CD1c-positive myeloid dendritic cell (primary cell): ENCODE data around the gene FAM107A.

Source experiments
- DNase-seq: peaks from one replicate; pipeline ENCODE4 v3.0.0-alpha.2; 2016; ENCODE audit errors: extremely low spot score

Gene FAM107A

GRCh38 chr3:58591517-58592510 is 14.6 kb upstream of the FAM107A start:
- DNase-seq, result peak; percentile 20

GRCh38 chr3:58588030-58588614 is 10.9 kb upstream of the FAM107A start:
- no peak for DNase-seq

GRCh38 chr3:58586776-58587192 is 9.6 kb upstream of the FAM107A start:
- no peak for DNase-seq

GRCh38 chr3:58585994-58586393 is 8.8 kb upstream of the FAM107A start:
- no peak for DNase-seq

- peak; percentile 63 for DNase-seq
These were observed 8.0 kb upstream of the FAM107A start for GRCh38 chr3:58585005-58585786.

- DNase-seq, result no peak
These were observed 7.5 kb upstream of the FAM107A start for GRCh38 chr3:58584690-58585004.

GRCh38 chr3:58581328-58582091 is 4.3 kb upstream of the FAM107A start:
- no peak for DNase-seq

- no peak for DNase-seq
These were observed 3.7 kb upstream of the FAM107A start for GRCh38 chr3:58580826-58581327.

- no peak for DNase-seq
These were observed 1.7 kb upstream of the FAM107A start for GRCh38 chr3:58578873-58579272.

GRCh38 chr3:58576716-58577115 is 475 bp downstream of the FAM107A start:
- DNase-seq, result no peak

- no peak for DNase-seq
These were observed 1.1 kb downstream of the FAM107A start for GRCh38 chr3:58575971-58576652.

GRCh38 chr3:58574682-58575081 is 2.5 kb downstream of the FAM107A start:
- no peak for DNase-seq

- DNase-seq, result no peak
These were observed 3.1 kb downstream of the FAM107A start for GRCh38 chr3:58574106-58574505.

GRCh38 chr3:58573640-58574039 is 3.6 kb downstream of the FAM107A start:
- no peak for DNase-seq

- DNase-seq, result no peak
These were observed 4.5 kb downstream of the FAM107A start for GRCh38 chr3:58572634-58573230.

GRCh38 chr3:58572013-58572633 is 5.1 kb downstream of the FAM107A start:
- DNase-seq, result no peak

- DNase-seq, result no peak
These were observed 6.3 kb downstream of the FAM107A start for GRCh38 chr3:58570851-58571250.

- DNase-seq, result no peak
These were observed 7.7 kb downstream of the FAM107A start for GRCh38 chr3:58569287-58570001.

GRCh38 chr3:58568572-58569286 is 8.5 kb downstream of the FAM107A start:
- DNase-seq, result peak; percentile 73
